Measurements from ENCODE around the gene CTIF.

CTIF gene

DNA sequence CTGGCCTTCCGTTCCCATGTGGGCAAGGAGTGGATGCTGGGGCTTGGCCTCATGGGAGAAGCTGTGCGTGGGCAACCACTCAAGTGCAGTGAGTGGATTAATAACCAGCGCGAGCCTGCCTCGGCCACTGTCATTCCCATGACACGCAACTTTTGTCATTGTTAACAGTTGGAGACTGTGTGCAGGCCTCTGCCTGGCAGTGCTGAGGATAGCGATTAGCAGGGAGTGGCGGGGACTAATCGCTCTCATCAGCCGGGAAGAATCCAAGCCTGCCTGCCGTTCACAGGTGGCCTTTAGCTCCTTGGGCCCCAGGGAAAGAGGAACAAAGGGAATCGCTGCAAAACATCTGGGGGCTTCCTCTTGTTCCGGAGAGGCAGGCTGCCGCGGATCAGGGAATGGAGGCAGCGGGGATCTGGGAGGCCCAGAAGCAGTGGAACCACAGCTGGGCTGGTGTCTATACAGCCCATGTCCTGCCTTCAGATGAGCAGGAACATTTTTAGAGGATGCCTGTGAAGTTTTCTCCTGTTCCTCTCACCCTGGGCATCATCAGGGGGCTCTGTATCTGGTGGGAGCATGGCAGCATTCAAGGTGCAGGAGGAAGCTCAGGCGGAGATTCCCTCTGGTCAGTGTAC is 53.8 kb downstream of the CTIF start:
- Mint-ChIP-seq H3K27ac (no peak overlapping the region), H3K4me1 (no peaks in the 10 kb centered on the region), H3K4me3 (no peak overlapping the region), H3K9me3 (no peaks in the 10 kb centered on the region), H3K36me3 (no peaks in the 10 kb centered on the region), H3K27me3 (no peaks in the 10 kb centered on the region)

- no peak overlapping the region for H3K27ac Mint-ChIP-seq
- no peaks in the 10 kb centered on the region for H3K9me3 Mint-ChIP-seq
- no peak overlapping the region for H3K4me3 Mint-ChIP-seq
- no peaks in the 10 kb centered on the region for H3K4me1 Mint-ChIP-seq
- H3K36me3 Mint-ChIP-seq = no peaks in the 10 kb centered on the region
- no peaks in the 10 kb centered on the region for H3K27me3 Mint-ChIP-seq
These were observed 55.8 kb downstream of the CTIF start for GRCh38 chr18:48594471-48595094.

- Mint-ChIP-seq H3K4me1 (no peaks in the 10 kb centered on the region), H3K4me3 (no peak overlapping the region)
These were observed 56.9 kb downstream of the CTIF start for GRCh38 chr18:48595703-48596218.

GRCh38 chr18:48597110-48597509 is 58.3 kb downstream of the CTIF start:
- Mint-ChIP-seq H3K9me3 (no peaks in the 10 kb centered on the region), H3K4me1 (no peaks in the 10 kb centered on the region), H3K4me3 (no peak overlapping the region), H3K36me3 (no peaks in the 10 kb centered on the region), H3K27me3 (no peaks in the 10 kb centered on the region), H3K27ac (no peak overlapping the region)

More at GRCh38 chr18:48595703-48596218, 56.9 kb downstream of the CTIF start:
- H3K27ac Mint-ChIP-seq = no peak overlapping the region
- no peaks in the 10 kb centered on the region for H3K9me3 Mint-ChIP-seq
- H3K36me3 Mint-ChIP-seq = no peaks in the 10 kb centered on the region
- H3K27me3 Mint-ChIP-seq = no peaks in the 10 kb centered on the region

DNA sequence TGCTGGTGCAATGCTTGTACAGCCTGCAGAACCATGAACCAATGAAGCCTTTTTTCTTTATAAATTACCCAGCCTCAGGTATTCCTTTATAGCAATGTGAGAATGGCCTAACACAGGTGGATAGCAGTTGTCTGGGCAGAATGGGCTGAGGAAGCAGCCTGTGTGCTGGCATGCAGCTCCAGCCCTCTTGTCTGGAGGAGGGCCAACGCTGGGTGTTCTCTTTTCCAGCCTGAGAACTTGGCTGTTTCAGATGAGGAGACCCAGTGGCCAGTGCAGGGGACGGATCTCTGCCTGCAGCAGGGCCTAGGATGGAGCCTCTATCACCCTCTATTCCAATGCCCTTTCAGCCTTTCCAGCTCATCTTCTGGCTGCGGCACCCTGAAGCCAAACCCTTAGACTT is 58.8 kb downstream of the CTIF start:
- Mint-ChIP-seq H3K4me1 (no peaks in the 10 kb centered on the region), H3K36me3 (no peaks in the 10 kb centered on the region), H3K27ac (no peak overlapping the region), H3K4me3 (no peak overlapping the region), H3K9me3 (no peaks in the 10 kb centered on the region), H3K27me3 (no peaks in the 10 kb centered on the region)

DNA sequence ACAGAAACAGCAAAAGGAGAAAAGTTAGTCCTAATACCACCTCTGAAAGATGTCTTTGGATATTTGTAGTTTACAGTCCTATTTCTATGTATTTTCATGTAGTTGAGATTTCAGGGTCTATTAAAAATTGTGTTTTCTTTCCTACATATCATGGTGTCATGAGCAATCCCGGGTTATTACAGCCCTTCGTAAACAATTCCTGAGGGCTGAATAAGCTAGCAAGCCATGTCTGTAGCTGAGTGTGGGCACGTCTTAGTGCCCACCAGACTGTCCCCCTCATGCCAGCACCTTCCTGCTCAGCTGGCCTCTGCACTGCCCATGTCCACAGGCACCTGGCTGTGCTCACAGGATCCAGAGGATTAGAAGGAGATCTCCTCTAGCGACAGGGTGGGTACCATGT is 60.6 kb downstream of the CTIF start:
- H3K27ac Mint-ChIP-seq = no peak overlapping the region
- no peaks in the 10 kb centered on the region for H3K9me3 Mint-ChIP-seq
- no peaks in the 10 kb centered on the region for H3K4me1 Mint-ChIP-seq
- H3K4me3 Mint-ChIP-seq = no peak overlapping the region
- H3K27me3 Mint-ChIP-seq = no peaks in the 10 kb centered on the region
- no peaks in the 10 kb centered on the region for H3K36me3 Mint-ChIP-seq

GRCh38 chr18:48600046-48600445 is 61.2 kb downstream of the CTIF start:
- no peak overlapping the region for H3K4me3 Mint-ChIP-seq
- H3K36me3 Mint-ChIP-seq = no peaks in the 10 kb centered on the region
- no peaks in the 10 kb centered on the region for H3K9me3 Mint-ChIP-seq
- H3K27ac Mint-ChIP-seq = no peak overlapping the region
- no peaks in the 10 kb centered on the region for H3K4me1 Mint-ChIP-seq
- H3K27me3 Mint-ChIP-seq = no peaks in the 10 kb centered on the region

DNA sequence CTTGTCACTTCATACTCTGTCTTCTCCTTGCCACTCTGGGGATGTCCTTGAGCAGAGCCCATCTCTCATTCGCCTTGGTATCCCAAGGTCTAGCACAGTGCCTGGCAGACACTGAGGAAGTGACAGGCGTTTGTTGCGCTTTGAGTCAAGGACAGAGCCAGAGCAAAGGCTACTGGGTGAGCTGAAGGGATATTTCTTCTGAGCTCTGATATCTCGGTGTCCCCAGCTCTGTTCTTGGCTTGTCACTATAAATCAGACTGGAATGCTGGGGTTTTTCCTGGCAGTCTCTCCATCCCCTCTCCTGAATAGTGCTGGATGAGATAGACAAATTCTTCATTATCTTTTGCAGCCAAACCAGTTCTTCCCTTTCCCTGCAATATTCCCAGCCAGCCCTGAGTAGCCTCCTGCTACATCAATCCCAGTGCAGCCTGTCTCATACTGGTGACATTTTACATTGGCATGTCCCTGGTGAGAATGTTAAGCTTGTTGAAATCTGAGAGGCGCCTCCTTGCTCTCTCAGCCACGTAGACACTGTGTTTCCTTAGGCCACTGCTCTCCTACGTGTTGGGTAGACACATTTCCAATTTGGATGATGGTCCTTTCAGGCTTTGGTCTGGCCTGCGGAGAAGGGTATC is 61.7 kb downstream of the CTIF start:
- Mint-ChIP-seq H3K27me3 (no peaks in the 10 kb centered on the region), H3K4me1 (no peaks in the 10 kb centered on the region), H3K9me3 (no peaks in the 10 kb centered on the region), H3K27ac (no peak overlapping the region), H3K4me3 (no peak overlapping the region), H3K36me3 (no peaks in the 10 kb centered on the region)

DNA sequence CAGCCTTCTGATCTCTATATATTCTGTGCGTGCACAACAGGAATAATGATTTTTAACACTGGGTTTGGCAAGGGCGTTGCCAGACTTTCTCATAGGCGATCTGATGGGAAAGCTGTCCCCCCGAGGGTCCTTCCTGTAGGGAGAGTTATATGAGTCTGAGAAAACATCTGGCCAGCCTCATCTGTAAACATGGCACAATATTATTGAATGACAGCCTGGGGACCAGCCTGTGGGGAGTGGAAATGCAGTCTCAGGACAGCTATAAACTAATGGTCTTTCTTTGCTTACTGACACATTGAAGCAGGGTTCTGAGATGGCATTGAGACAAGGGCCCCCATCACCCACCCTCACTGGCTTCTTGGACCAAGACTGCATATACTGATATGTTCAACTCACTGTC is 62.5 kb downstream of the CTIF start:
- no peaks in the 10 kb centered on the region for H3K36me3 Mint-ChIP-seq
- no peaks in the 10 kb centered on the region for H3K4me1 Mint-ChIP-seq
- no peak overlapping the region for H3K27ac Mint-ChIP-seq

GRCh38 chr18:48602759-48603390 is 64.0 kb downstream of the CTIF start:
- Mint-ChIP-seq H3K27ac (no peak overlapping the region), H3K36me3 (no peaks in the 10 kb centered on the region), H3K9me3 (no peaks in the 10 kb centered on the region), H3K4me1 (no peaks in the 10 kb centered on the region), H3K4me3 (no peak overlapping the region), H3K27me3 (peaks cover under 1% of the 10 kb centered on the region)

More for the DNA sequence above, 62.5 kb downstream of the CTIF start:
- Mint-ChIP-seq H3K9me3 (no peaks in the 10 kb centered on the region), H3K27me3 (no peaks in the 10 kb centered on the region), H3K4me3 (no peak overlapping the region)

GRCh38 chr18:48605408-48605845 is 66.6 kb downstream of the CTIF start:
- H3K27me3 Mint-ChIP-seq = peaks cover 2% of the 10 kb centered on the region
- no peaks in the 10 kb centered on the region for H3K4me1 Mint-ChIP-seq
- H3K36me3 Mint-ChIP-seq = no peaks in the 10 kb centered on the region
- H3K4me3 Mint-ChIP-seq = no peak overlapping the region
- no peaks in the 10 kb centered on the region for H3K9me3 Mint-ChIP-seq
- H3K27ac Mint-ChIP-seq = no peak overlapping the region

- peaks cover 2% of the 10 kb centered on the region for H3K27me3 Mint-ChIP-seq
- H3K27ac Mint-ChIP-seq = no peak overlapping the region
- no peaks in the 10 kb centered on the region for H3K9me3 Mint-ChIP-seq
- no peak overlapping the region for H3K4me3 Mint-ChIP-seq
- no peaks in the 10 kb centered on the region for H3K36me3 Mint-ChIP-seq
- H3K4me1 Mint-ChIP-seq = no peaks in the 10 kb centered on the region
These were observed 68.5 kb downstream of the CTIF start for GRCh38 chr18:48607056-48607984.

DNA sequence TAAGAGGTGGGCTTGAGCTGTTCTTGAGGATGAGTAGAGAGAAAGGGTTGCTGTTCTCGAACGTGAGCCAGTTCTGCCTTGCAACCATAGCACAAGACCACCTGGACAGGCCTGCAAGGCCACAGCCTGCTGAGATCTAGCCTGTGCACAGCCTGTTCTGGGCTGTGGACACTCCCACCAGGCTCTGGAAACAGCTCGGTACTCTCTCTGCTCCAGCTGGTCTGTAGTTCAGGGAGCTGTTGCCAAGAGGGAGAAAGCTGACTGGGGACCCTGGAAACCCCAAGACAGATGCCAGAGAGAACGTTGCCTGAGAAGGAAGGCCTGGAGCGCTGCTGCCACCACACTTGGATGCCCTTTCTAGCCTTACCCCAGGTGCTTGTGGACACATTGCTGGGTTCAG is 69.8 kb downstream of the CTIF start:
- Mint-ChIP-seq H3K27ac (no peak overlapping the region), H3K4me1 (no peaks in the 10 kb centered on the region), H3K36me3 (no peaks in the 10 kb centered on the region), H3K27me3 (peaks cover 2% of the 10 kb centered on the region), H3K9me3 (no peaks in the 10 kb centered on the region), H3K4me3 (no peak overlapping the region)

GRCh38 chr18:48609114-48609513 is 70.3 kb downstream of the CTIF start:
- Mint-ChIP-seq H3K36me3 (no peaks in the 10 kb centered on the region), H3K4me1 (no peaks in the 10 kb centered on the region), H3K27ac (no peak overlapping the region), H3K4me3 (no peak overlapping the region), H3K27me3 (peaks cover 2% of the 10 kb centered on the region), H3K9me3 (no peaks in the 10 kb centered on the region)

All from activated naive CD4-positive, alpha-beta T cell treated with anti-CD3 and anti-CD28 coated beads, Interleukin-2, amount 50 U/mL, for 24 hours (primary cell).